Measurements from ENCODE around the gene NUP58.

GRCh38 chr13:25281935-25282332 is 19.5 kb upstream of the NUP58 start:
- no peak for TF ChIP-seq CTCF (IDR thresholded peaks at IDR 0.05; ENCODE audit: low read length)
- TF ChIP-seq EZH2 (IDR thresholded peaks at IDR 0.05; ENCODE audit: borderline replicate concordance, low read length) = no peak

Measured in OCI-LY1 (cell line).